Measurements from ENCODE around the gene TMEM138. TPM values are rescaled to one million over a fixed set of nuclear protein-coding genes. Genes with fewer than 3 reads are reported as not detected.

Gene TMEM138
- polyA plus RNA-seq, 6 donors from 2014 or later, result 37.9 to 56.4 (median 41.9) TPM

GRCh38 chr11:61359516-61359915, 2.7 kb upstream of the TMEM138 start:
- ATAC-seq (ENCODE audit: low read depth in 2 of 2) (no peak), DNase-seq (no peak)
- Mint-ChIP-seq H3K36me3 (peaks cover 0 to 5% of the 10 kb centered on the region in 2 donors), H3K9me3 (no peaks in the 10 kb centered on the region), H3K4me1 (peaks cover 45 to 85% (median 68%) of the 10 kb centered on the region in 3 donors), H3K27ac (peak overlapping the region; percentile 95 to 99 (median 97)), H3K27me3 (no peaks in the 10 kb centered on the region), H3K4me3 (peak overlapping the region; percentile 91 to 100 (median 96))

- Mint-ChIP-seq H3K36me3 (peaks cover 0 to 5% of the 10 kb centered on the region in 2 donors), H3K4me3 (peak overlapping the region; percentile 91 to 100 (median 96)), H3K27ac (peak overlapping the region; percentile 96 to 99 (median 98)), H3K9me3 (no peaks in the 10 kb centered on the region), H3K27me3 (no peaks in the 10 kb centered on the region), H3K4me1 (peaks cover 36 to 69% (median 64%) of the 10 kb centered on the region in 3 donors)
- DNase-seq, result no peak
- no peak for ATAC-seq (ENCODE audit: low read depth in 2 of 2)
Measured at GRCh38 chr11:61361237-61361740, 885 bp upstream of the TMEM138 start.

DNA sequence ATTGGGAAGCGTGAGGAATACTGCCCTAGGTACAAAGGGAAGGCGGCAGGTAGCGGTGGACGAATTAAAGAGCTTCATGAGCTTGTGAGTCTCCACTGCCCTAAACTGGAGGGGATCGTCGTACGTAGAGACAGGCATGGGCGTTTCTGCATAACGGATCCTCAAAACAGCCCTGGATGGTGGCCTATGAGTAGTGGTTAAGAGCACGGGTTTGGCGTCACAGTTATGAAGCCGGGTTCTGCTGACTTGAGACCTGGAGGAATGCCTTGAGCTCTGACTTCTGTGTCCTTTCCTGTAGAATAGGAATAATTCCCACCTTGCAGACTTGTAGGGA, 335 bp downstream of the TMEM138 start:
- no peaks in the 10 kb centered on the region for H3K9me3 Mint-ChIP-seq
- no peak for DNase-seq
- peak overlapping the region; percentile 96 to 99 (median 98) for H3K27ac Mint-ChIP-seq
- H3K4me1 Mint-ChIP-seq, result peaks cover 25 to 57% (median 52%) of the 10 kb centered on the region in 3 donors
- no peaks in the 10 kb centered on the region for H3K27me3 Mint-ChIP-seq
- ATAC-seq (ENCODE audit: low read depth in 2 of 2), result peak; percentile 25 to 32
- peak overlapping the region; percentile 91 to 100 (median 96) for H3K4me3 Mint-ChIP-seq
- peaks cover 0 to 5% of the 10 kb centered on the region in 2 donors for H3K36me3 Mint-ChIP-seq

DNA sequence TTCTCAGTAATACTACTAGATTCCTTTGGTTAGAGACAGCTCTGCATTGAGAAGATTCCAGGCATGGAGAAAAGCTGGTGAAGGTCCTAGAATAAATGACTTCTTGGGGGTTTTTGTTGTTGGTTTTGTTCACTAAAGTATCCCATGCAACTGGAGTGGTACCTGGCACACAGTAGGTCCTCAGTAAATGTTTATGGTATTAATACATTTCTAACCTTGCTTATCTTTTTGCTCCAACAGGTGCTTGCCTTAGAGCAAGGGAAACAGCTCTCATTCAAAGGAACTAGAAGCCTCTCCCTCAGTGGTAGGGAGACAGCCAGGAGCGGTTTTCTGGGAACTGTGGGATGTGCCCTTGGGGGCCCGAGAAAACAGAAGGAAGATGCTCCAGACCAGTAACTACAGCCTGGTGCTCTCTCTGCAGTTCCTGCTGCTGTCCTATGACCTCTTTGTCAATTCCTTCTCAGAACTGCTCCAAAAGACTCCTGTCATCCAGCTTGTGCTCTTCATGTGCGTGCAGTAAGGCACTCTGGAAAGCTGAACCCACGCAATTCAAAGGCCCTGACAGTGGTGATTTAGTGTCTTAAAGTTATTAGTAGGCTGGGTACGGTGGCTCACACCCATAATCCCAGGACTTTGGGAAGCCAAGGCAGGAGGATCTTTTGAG, 2.0 kb downstream of the TMEM138 start:
- no peak for ATAC-seq (ENCODE audit: low read depth in 2 of 2)
- Mint-ChIP-seq H3K27ac (peak overlapping the region in 4 of 6 donors; percentile 19 to 96 (median 51)), H3K36me3 (peaks cover 8 to 12% of the 10 kb centered on the region in 2 donors), H3K9me3 (no peaks in the 10 kb centered on the region), H3K4me1 (peaks cover 20 to 46% (median 40%) of the 10 kb centered on the region in 3 donors), H3K4me3 (peak overlapping the region in 6 of 8 donors; percentile 25 to 100 (median 78)), H3K27me3 (no peaks in the 10 kb centered on the region)
- DNase-seq, result no peak

GRCh38 chr11:61367406-61367805, 5.2 kb downstream of the TMEM138 start:
- Mint-ChIP-seq H3K9me3 (no peaks in the 10 kb centered on the region), H3K27me3 (no peaks in the 10 kb centered on the region), H3K27ac (no peak overlapping the region), H3K4me1 (peaks cover 11 to 24% (median 22%) of the 10 kb centered on the region in 3 donors), H3K4me3 (no peak overlapping the region), H3K36me3 (peaks cover 8% of the 10 kb centered on the region in 2 donors)
- DNase-seq, result no peak
- no peak for ATAC-seq (ENCODE audit: low read depth in 2 of 2)

- Mint-ChIP-seq H3K36me3 (peaks cover 8% of the 10 kb centered on the region in 2 donors), H3K4me1 (peaks cover 3 to 11% (median 9%) of the 10 kb centered on the region in 3 donors), H3K27me3 (no peaks in the 10 kb centered on the region), H3K4me3 (no peak overlapping the region), H3K9me3 (no peaks in the 10 kb centered on the region), H3K27ac (peak overlapping the region in 4 of 6 donors; percentile 38 to 89 (median 65))
- DNase-seq, result no peak
- no peak for ATAC-seq (ENCODE audit: low read depth in 2 of 2)
Measured at GRCh38 chr11:61368646-61369045, 6.5 kb downstream of the TMEM138 start.

GRCh38 chr11:61369372-61370348, 7.5 kb downstream of the TMEM138 start:
- H3K4me3 Mint-ChIP-seq, result no peak overlapping the region
- peaks cover 3 to 9% (median 4%) of the 10 kb centered on the region in 3 donors for H3K4me1 Mint-ChIP-seq
- H3K27ac Mint-ChIP-seq, result peak overlapping the region in 3 of 6 donors; percentile 9 to 74 (median 27)

DNA sequence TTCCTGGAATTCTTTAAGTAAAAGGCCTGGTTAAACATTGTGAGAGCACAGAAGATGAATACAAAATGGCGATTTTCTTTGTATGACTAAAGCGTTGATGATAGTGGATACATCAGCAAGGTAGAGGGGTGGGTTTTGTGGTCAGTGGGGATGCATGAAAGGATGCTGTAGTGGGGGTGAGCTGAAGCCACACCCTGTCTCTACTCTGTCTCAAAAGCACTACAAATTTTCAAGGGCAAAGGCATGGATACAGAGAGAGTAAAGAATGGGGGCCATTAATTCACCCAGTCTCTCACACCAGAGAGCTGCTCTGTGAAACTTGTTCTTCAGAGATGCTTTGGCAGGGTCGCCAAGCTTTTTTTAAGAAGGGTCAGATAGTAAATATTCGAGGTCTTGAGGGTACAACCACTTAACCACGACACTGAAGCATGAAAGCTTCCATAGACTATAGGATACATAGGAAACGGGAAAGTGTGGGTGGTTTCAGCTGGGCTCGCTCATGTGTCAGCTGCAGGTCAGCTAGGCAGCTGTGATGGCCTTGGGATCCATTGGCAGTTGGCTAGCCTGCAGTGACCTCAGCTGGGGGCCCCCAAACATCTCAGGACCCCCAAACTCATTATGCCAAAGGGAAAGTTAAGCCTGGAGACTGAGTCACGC, 8.3 kb downstream of the TMEM138 start:
- Mint-ChIP-seq H3K4me3 (no peak overlapping the region), H3K27me3 (no peaks in the 10 kb centered on the region), H3K9me3 (no peaks in the 10 kb centered on the region), H3K27ac (peak overlapping the region in 4 of 6 donors; percentile 27 to 74 (median 47)), H3K4me1 (peaks cover 3 to 9% (median 4%) of the 10 kb centered on the region in 3 donors), H3K36me3 (peaks cover 8% of the 10 kb centered on the region in 2 donors)
- no peak for ATAC-seq (ENCODE audit: low read depth in 2 of 2)
- DNase-seq, result no peak

More at GRCh38 chr11:61369372-61370348, 7.5 kb downstream of the TMEM138 start:
- Mint-ChIP-seq H3K9me3 (no peaks in the 10 kb centered on the region), H3K27me3 (no peaks in the 10 kb centered on the region), H3K36me3 (peaks cover 8% of the 10 kb centered on the region in 2 donors)
- DNase-seq (no peak), ATAC-seq (ENCODE audit: low read depth in 2 of 2) (no peak)

GRCh38 chr11:61372659-61373420, 10.7 kb downstream of the TMEM138 start:
- no peaks in the 10 kb centered on the region for H3K9me3 Mint-ChIP-seq
- ATAC-seq (ENCODE audit: low read depth in 2 of 2), result no peak
- DNase-seq, result no peak
- H3K36me3 Mint-ChIP-seq, result peaks cover 8% of the 10 kb centered on the region in 2 donors
- H3K4me3 Mint-ChIP-seq, result no peak overlapping the region
- peaks cover 3 to 9% (median 4%) of the 10 kb centered on the region in 3 donors for H3K4me1 Mint-ChIP-seq
- H3K27me3 Mint-ChIP-seq, result no peaks in the 10 kb centered on the region
- H3K27ac Mint-ChIP-seq, result peak overlapping the region in 2 of 6 donors; percentile 49 to 59

DNA sequence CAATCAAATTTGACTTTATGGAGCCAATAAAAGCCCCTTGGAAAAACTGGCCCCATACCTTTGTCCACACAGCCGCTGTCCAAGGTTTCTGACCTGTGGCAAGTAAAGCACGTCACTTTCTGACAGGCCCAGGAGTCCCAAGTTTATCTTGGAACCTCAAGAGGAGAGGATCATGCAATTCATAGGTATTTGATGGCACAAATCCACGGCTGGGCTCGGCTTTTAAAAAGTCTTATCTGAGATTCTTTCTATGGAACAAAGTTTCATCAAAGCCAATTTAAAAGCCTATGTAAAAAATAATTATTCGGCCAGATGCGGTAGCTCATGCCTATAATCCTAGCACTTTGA, 13.6 kb downstream of the TMEM138 start:
- ATAC-seq (ENCODE audit: low read depth in 2 of 2), result no peak
- Mint-ChIP-seq H3K27me3 (no peaks in the 10 kb centered on the region), H3K4me3 (no peak overlapping the region), H3K27ac (no peak overlapping the region), H3K9me3 (no peaks in the 10 kb centered on the region), H3K36me3 (no peaks in the 10 kb centered on the region), H3K4me1 (no peaks in the 10 kb centered on the region)
- DNase-seq, result no peak

- Mint-ChIP-seq H3K9me3 (no peaks in the 10 kb centered on the region), H3K4me1 (no peaks in the 10 kb centered on the region), H3K27me3 (no peaks in the 10 kb centered on the region), H3K27ac (peak overlapping the region in 1 of 6 donors; percentile 50), H3K4me3 (no peak overlapping the region), H3K36me3 (no peaks in the 10 kb centered on the region)
- ATAC-seq (ENCODE audit: low read depth in 2 of 2) (no peak), DNase-seq (no peak)
Measured at GRCh38 chr11:61377461-61378160, 15.4 kb downstream of the TMEM138 start.

GRCh38 chr11:61378713-61379313, 16.6 kb downstream of the TMEM138 start:
- H3K4me3 Mint-ChIP-seq, result no peak overlapping the region
- ATAC-seq (ENCODE audit: low read depth in 2 of 2) (no peak), DNase-seq (no peak)
- no peaks in the 10 kb centered on the region for H3K27me3 Mint-ChIP-seq
- no peaks in the 10 kb centered on the region for H3K4me1 Mint-ChIP-seq
- no peaks in the 10 kb centered on the region for H3K9me3 Mint-ChIP-seq
- H3K36me3 Mint-ChIP-seq, result no peaks in the 10 kb centered on the region
- peak overlapping the region in 1 of 6 donors; percentile 57 for H3K27ac Mint-ChIP-seq

All from naive B cell (primary cell).